Uterus (tissue), 2 donors: ENCODE measurements around the gene SKAP2.

ENCODE experiments used
- CTCF ChIP-seq, 4 experiments: fragments of 200-600 bp in 2 of 4; fragments of 450-650 bp in 2 of 4; sonication (generic) in 2 of 4; IDR thresholded peaks; one replicate each; pipeline ENCODE4 v1.5.1; 2016 to 2019; ENCODE audit warnings: antibody characterized with exemption in 4 of 4, mild to moderate bottlenecking in 2 of 4, moderate library complexity in 1 of 4
- POLR2A ChIP-seq, 2 donors: fragments of 450-650 bp; IDR thresholded peaks; one replicate each; pipeline ENCODE4 v1.6.1; 2016; ENCODE audit warnings: antibody characterized with exemption in 2 of 2, mild to moderate bottlenecking in 1 of 2, moderate library complexity in 1 of 2

DNA sequence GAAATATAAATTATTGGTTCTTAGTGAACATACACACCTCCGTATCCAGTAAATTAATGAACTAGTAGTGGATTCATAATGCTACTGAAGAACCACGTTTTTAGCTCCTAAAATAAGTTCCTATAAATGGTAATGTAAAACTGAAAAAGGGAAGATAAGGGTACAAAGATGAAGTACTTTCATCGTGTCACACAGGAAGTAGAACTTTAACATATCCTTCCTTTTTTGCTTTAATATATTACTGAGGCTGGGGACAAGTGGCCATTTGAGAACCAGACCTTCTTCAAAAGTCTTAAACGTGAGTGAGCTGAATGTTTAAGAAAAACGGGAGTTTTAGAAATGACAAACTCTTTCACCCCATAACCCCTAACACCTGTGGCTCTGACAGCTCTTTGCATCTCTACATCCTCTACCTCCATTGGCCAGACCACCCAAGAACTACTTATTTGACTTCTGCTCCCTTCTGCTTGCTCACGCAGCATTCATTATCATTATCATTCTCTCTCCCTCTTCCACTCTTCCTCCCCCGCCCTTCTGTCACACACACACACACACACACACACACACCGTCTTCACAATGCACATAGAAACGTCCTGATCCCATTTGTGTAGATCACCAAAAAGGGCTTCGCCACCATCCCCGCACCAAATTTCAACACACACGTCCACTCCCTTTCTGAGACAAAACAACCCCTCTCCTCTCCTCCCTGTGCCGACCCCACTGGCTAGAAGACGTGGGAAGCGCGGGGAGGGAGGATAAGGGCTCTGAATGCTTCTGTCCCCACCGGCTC is 677 bp downstream of the SKAP2 start:
- TF ChIP-seq POLR2A (IDR thresholded peaks at IDR 0.05) (no peak), CTCF (IDR thresholded peaks at IDR 0.05) (no peak)
